ENCODE measurements around the gene TRNT1.

The TRNT1 gene

DNA sequence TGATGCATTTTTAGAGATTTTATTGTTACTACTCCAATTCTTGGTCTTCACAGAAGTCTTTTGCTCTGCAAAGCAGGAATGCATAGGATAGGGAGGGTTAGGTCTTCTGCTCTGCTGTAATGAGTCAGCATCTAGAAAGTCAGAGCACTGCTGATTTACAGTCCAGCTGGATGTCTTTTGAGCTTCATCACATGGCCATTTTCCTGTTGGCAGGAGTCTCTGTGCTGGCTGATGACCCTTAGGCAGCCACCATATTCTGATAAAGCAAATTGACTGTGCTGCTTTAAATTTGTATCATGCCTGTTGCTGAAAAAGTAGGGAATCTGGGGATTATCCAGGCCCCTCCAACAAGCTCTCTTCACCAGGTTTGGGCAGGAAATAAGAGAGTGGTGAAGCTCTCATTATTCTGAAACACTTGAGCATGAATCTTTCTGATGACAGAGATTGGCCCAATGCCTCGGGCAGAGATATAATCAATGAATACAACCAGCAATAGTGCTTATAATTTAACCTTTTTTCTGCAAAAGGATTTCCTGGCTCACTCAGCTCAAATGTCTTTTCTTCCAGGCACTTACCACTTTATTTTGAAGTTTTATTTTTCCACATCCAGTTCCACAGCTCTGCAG is 62.5 kb downstream of the TRNT1 start:
- DNase-seq (ENCODE audit: low read depth) = peak; percentile 56
- TF ChIP-seq, protein P1, sequence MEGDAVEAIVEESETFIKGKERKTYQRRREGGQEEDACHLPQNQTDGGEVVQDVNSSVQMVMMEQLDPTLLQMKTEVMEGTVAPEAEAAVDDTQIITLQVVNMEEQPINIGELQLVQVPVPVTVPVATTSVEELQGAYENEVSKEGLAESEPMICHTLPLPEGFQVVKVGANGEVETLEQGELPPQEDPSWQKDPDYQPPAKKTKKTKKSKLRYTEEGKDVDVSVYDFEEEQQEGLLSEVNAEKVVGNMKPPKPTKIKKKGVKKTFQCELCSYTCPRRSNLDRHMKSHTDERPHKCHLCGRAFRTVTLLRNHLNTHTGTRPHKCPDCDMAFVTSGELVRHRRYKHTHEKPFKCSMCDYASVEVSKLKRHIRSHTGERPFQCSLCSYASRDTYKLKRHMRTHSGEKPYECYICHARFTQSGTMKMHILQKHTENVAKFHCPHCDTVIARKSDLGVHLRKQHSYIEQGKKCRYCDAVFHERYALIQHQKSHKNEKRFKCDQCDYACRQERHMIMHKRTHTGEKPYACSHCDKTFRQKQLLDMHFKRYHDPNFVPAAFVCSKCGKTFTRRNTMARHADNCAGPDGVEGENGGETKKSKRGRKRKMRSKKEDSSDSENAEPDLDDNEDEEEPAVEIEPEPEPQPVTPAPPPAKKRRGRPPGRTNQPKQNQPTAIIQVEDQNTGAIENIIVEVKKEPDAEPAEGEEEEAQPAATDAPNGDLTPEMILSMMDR (conservative IDR thresholded peaks at IDR 0.05; ENCODE audit: low read depth, low read length) = no peak

DNA sequence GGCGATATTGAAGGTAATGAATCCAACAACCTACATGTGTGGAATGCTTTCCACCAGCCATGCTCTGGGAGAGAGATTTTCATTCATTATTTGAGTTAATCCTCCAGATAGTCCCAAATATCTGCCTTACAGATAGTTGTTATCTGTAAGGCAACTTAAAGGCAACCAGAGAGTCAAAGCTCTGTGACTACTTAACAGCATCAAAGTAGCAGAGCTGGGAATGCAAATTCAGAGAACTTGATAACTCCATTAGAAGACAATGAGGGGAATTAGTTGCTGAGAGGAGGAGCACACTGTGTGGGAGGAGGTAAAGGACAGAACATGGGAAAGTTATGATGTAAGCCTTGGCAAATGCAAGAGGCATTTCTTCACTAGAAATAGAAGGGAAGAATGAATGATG is 63.2 kb downstream of the TRNT1 start:
- no peak overlapping the region for H3K4me3 ChIP-seq (ENCODE audit: low read depth, low read length)
- TF ChIP-seq, protein P1 (conservative IDR thresholded peaks at IDR 0.05; ENCODE audit: low read depth, low read length) = no peak
- peak; percentile 8 for DNase-seq (ENCODE audit: low read depth)

More for the DNA sequence above, 62.5 kb downstream of the TRNT1 start:
- no peak overlapping the region for H3K4me3 ChIP-seq (ENCODE audit: low read depth, low read length)

DNA sequence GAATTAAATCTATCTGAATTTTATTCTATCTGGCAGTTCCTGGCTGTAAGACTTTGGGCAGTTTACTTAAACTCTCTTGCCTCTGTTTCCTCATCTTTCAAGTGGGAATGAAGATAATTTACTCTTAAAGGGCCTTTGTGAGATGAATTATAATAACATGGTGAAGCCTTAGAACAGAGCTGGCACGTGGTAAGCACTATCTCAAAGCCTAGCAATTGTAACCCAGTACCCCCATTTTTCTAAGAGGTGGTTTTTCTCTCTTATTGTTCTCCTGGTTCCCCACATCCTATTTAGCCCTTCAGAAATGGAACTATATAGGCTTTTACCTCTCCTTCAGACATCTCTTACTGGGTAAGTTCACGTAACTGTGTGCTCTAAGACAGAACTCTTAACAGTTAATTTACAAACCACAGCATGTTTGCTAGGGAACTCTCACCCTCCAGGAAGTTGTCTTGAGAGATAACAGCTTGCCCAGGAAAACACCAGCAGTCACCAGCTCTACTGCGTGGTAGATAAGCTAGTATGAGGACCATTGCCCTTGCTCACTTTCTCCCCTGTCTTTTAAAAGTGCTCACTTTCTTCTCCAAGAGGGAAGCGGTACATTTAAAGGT is 65.0 kb downstream of the TRNT1 start:
- peak; percentile 47 for DNase-seq (ENCODE audit: low read depth)
- TF ChIP-seq, protein P1 (conservative IDR thresholded peaks at IDR 0.05; ENCODE audit: low read depth, low read length) = no peak
- H3K4me3 ChIP-seq (ENCODE audit: low read depth, low read length) = no peak overlapping the region

DNA sequence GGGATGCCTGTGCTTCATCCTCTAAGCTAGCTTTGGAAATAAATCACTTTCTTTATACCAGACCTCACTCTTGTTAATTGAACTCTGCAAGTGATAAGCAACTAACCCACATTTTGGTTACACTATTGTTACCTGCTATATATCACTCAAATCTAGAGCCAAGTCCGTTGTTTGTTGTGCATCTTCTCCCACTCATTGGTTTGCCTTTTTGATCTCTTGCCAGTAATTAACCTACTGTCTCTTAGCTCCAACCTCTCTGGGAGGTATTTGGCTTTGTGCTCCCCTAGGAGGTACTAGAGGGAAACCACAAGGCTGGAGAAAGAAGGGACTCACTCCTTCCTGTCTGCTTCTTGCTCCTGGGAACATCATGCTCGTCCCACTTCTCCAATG is 65.5 kb downstream of the TRNT1 start:
- DNase-seq (ENCODE audit: low read depth) = no peak
- no peak overlapping the region for H3K4me3 ChIP-seq (ENCODE audit: low read depth, low read length)
- TF ChIP-seq, protein P1 (conservative IDR thresholded peaks at IDR 0.05; ENCODE audit: low read depth, low read length) = no peak

DNA sequence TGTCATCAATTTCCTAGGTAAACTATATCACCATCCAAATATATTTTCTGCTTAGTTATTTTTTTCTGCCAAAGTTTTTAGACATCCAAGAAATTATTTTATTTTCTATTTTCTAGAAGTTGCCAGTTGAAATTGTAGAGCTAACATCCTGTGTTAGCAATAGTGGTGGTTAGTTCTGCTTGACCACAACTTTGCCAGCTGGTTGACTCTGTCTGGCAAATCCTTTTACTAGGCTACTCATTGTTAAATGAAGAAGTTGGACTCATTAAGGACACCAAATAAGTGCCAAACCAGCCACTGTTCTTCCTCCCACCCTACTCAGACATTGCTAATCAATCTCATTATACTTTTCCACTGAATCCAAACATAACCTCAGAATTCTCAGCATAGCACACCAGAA is 68.1 kb downstream of the TRNT1 start:
- DNase-seq (ENCODE audit: low read depth) = no peak
- no peak overlapping the region for H3K4me3 ChIP-seq (ENCODE audit: low read depth, low read length)
- TF ChIP-seq, protein P1 (conservative IDR thresholded peaks at IDR 0.05; ENCODE audit: low read depth, low read length) = no peak

DNA sequence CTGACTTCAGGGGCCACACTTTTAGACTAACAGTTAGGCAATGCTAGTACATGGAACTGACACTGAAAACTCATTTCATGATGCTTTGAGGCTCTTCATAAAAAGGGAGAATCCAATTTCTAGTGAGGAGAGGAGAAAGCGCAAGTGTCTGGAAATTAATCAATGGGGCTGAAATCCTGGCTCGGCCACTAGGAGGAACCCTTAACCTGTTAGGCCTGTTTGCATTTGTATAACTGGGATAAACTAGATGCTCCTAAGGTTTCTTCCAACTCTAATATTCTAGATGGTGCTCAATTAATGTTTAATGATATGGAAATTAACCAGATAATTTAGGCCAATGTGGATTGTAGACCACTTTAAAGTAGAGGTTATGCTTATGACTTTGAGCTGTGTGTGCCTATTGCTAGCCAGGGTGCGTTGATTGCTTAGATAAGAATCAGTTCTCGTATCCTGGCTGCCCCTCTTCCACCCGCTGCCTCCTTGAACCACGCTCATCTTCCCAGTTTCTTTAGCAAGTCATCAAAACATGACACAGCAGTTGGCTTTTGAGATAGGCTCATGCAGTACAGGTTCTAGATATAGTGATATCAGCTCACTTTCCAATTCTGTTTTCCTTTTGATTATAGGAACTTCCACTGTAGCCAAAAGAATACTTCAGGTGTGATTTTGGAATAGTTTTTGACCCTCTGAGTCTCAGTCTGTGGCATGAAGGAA is 69.6 kb downstream of the TRNT1 start:
- no peak overlapping the region for H3K4me3 ChIP-seq (ENCODE audit: low read depth, low read length)
- DNase-seq (ENCODE audit: low read depth) = peak; percentile 45
- TF ChIP-seq, protein P1 (conservative IDR thresholded peaks at IDR 0.05; ENCODE audit: low read depth, low read length) = peak; percentile 66

Measured in choroid plexus epithelial cell (primary cell).